GM19438 (cell line): ENCODE results near the gene H19.

Experiments
- ATAC-seq: cut with Tn5 transposase; IDR thresholded peaks from one replicate; pipeline ENCODE4 v1.9.1; 2021; ENCODE audit warnings: low read depth; ENCODE audit not compliant: unreplicated experiment

Gene H19

GRCh38 chr11:1997755-1998154 lies at the start of gene H19:
TSS of gene H19 (minus strand) at chr11:1997842.
- no peak for ATAC-seq

GRCh38 chr11:2041963-2042362 lies 44.3 kb upstream of the H19 start:
- ATAC-seq, result no peak

- no peak for ATAC-seq
Observed at GRCh38 chr11:2041153-2041552, 43.5 kb upstream of the H19 start.

GRCh38 chr11:2039198-2039759 lies 41.6 kb upstream of the H19 start:
- ATAC-seq, result no peak

- no peak for ATAC-seq
Observed at GRCh38 chr11:2036863-2037486, 39.3 kb upstream of the H19 start.

- no peak for ATAC-seq
Observed at GRCh38 chr11:2035382-2035781, 37.7 kb upstream of the H19 start.

GRCh38 chr11:2031058-2031457 lies 33.4 kb upstream of the H19 start:
- ATAC-seq, result no peak

GRCh38 chr11:2027708-2028107 lies 30.1 kb upstream of the H19 start:
- no peak for ATAC-seq

- no peak for ATAC-seq
Observed at GRCh38 chr11:2015025-2015424, 17.4 kb upstream of the H19 start.

- no peak for ATAC-seq
Observed at GRCh38 chr11:2012440-2012839, 14.8 kb upstream of the H19 start.

GRCh38 chr11:2004466-2004865 lies 6.8 kb upstream of the H19 start:
- ATAC-seq, result no peak

GRCh38 chr11:2002807-2003206 lies 5.2 kb upstream of the H19 start:
- no peak for ATAC-seq

- ATAC-seq, result no peak
Observed at GRCh38 chr11:2002042-2002776, 4.6 kb upstream of the H19 start.

- ATAC-seq, result no peak
Observed at GRCh38 chr11:1998861-1999260, 1.2 kb upstream of the H19 start.

- no peak for ATAC-seq
Observed at GRCh38 chr11:1998290-1998689, 648 bp upstream of the H19 start.

GRCh38 chr11:1994121-1994520 lies 3.5 kb downstream of the H19 start:
- ATAC-seq, result no peak

- no peak for ATAC-seq
Observed at GRCh38 chr11:1992111-1992510, 5.5 kb downstream of the H19 start.

GRCh38 chr11:1990872-1991578 lies 6.6 kb downstream of the H19 start:
- no peak for ATAC-seq

- no peak for ATAC-seq
Observed at GRCh38 chr11:1989953-1990352, 7.7 kb downstream of the H19 start.

GRCh38 chr11:1988667-1989317 lies 8.8 kb downstream of the H19 start:
- no peak for ATAC-seq

GRCh38 chr11:1988174-1988573 lies 9.5 kb downstream of the H19 start:
- ATAC-seq, result no peak
